Fibroblast of lung (primary cell): Measurements from ENCODE around the gene FHL5.
A peak's percentile ranks its signal among the peaks of the same experiment; 100 is the strongest.

ENCODE experiments used
- EZH2 ChIP-seq: IDR thresholded peaks from 2 replicates; pipeline ENCODE4 v1.5.1; 2012; ENCODE audit warnings: low read length, control low read depth, mild to moderate bottlenecking; ENCODE audit errors: missing control alignments
- TF ChIP-seq, protein P1 (sequence below), 2 donors: IDR thresholded peaks in 1 of 2; conservative IDR thresholded peaks in 1 of 2; 1 replicate in 1 of 2; 2 replicates in 1 of 2; pipeline ENCODE4 v1.5.1; 2011 to 2012; ENCODE audit warnings: low read length in 2 of 2, control low read depth in 1 of 2, inconsistent platforms in 1 of 2, low read depth in 1 of 2, mild to moderate bottlenecking in 1 of 2

DNA sequence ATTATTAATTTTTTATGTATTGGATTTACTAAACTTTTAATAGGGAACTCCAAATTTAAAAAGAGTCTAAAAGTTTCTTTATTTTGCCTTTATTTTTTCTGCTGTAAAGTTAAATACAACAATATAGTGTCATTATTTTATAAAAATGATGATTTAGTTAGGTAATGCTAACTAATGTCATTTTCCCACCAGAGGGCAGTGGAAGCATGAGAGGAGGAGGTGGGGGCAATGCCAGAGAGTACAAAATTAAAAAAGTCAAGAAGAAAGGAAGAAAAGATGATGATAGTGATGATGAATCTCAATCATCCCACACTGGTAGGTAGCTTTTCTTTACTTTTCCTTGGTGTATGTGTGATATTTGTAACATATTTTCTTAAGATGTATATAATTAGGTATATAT is 20.2 kb upstream of the FHL5 start:
- TF ChIP-seq, protein P1, sequence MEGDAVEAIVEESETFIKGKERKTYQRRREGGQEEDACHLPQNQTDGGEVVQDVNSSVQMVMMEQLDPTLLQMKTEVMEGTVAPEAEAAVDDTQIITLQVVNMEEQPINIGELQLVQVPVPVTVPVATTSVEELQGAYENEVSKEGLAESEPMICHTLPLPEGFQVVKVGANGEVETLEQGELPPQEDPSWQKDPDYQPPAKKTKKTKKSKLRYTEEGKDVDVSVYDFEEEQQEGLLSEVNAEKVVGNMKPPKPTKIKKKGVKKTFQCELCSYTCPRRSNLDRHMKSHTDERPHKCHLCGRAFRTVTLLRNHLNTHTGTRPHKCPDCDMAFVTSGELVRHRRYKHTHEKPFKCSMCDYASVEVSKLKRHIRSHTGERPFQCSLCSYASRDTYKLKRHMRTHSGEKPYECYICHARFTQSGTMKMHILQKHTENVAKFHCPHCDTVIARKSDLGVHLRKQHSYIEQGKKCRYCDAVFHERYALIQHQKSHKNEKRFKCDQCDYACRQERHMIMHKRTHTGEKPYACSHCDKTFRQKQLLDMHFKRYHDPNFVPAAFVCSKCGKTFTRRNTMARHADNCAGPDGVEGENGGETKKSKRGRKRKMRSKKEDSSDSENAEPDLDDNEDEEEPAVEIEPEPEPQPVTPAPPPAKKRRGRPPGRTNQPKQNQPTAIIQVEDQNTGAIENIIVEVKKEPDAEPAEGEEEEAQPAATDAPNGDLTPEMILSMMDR (conservative IDR thresholded peaks at IDR 0.05 in 1 of 2, IDR thresholded peaks at IDR 0.05 in 1 of 2; ENCODE audit: low read depth in 1 of 2, low read length in 2 of 2): peak; percentile 20 to 37
- TF ChIP-seq EZH2: no peak
